ENCODE results near the gene HTT.

HTT gene

DNA sequence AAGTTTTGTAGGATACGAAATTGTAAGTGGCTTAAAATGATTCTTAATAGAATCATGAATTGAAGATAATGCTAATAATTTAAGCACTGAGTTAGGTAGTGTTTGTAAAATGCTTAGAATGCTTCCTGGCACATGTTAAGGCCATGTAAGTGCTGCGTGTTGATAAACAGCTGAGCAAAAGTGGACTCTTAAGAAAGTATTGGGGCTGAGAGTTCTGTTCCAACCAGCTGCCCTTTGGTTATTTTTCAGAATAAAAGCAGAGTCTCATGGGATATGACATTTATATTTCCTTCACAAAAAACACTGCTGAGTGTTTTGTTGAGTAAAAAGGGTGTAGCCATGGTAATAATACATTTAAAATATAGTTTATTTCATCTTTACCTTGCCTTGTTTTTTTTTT lies 42.5 kb downstream of the HTT start:
- Histone ChIP-seq H3K79me2 (ENCODE audit: insufficient read depth, low read length) (no peaks in the 10 kb centered on the region), H3K9ac (ENCODE audit: low read depth, low read length, poor library complexity, severe bottlenecking) (no peak overlapping the region), H3K9me3 (ENCODE audit: insufficient read depth, low read depth, low read length) (no peaks in the 10 kb centered on the region), H3K4me2 (ENCODE audit: low read depth, low read length, poor library complexity, severe bottlenecking) (no peak overlapping the region), H3K9me2 (replicated peaks; ENCODE audit: low read depth, low read length) (no peaks in the 10 kb centered on the region), H4K20me1 (ENCODE audit: insufficient read depth, low read length, poor library complexity, severe bottlenecking) (no peaks in the 10 kb centered on the region), H3F3A (ENCODE audit: low read depth) (peaks cover 4% of the 10 kb centered on the region; the same call in 1 of the 2 replicates), H3K36me3 (ENCODE audit: insufficient read depth, low read length) (peaks cover 85% of the 10 kb centered on the region; the same call in 1 of the 2 replicates), H3K4me1 (ENCODE audit: insufficient read depth, low read length, poor library complexity, severe bottlenecking) (peaks cover 9% of the 10 kb centered on the region), H3K4me3 (ENCODE audit: low read length, poor library complexity, severe bottlenecking) (no peak overlapping the region), H2AFZ (ENCODE audit: low read length) (no peak overlapping the region), H3K27me3 (ENCODE audit: insufficient read depth, low read length, poor library complexity, severe bottlenecking) (no peaks in the 10 kb centered on the region)
- TF ChIP-seq EZH2phosphoT487 (IDR thresholded peaks at IDR 0.05; ENCODE audit: borderline replicate concordance) (no peak), CTCF (conservative IDR thresholded peaks at IDR 0.05; ENCODE audit: low read length) (no peak)

DNA sequence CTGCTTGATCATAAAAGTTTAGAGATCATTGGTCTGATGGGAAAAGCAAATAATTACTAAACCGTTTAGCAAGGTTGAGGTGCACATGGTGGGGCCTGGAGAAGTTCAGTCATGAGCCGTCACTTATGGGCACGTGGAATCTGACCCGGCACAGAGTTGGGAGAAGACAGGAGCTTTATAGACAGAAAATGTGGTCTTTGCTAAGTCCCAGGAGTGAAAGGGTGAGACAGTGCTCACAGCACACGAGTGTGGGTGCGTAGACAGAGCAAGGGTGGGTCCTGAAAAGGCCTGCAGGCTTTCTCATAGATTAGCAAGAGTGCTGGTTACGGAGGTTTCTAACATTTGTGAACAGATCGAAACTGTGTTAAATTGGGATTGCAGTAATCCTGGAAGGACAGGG lies 43.8 kb downstream of the HTT start:
- Histone ChIP-seq H2AFZ (ENCODE audit: low read length) (no peak overlapping the region), H3K4me3 (ENCODE audit: low read length, poor library complexity, severe bottlenecking) (no peak overlapping the region), H3K9me2 (replicated peaks; ENCODE audit: low read depth, low read length) (no peaks in the 10 kb centered on the region), H3K36me3 (ENCODE audit: insufficient read depth, low read length) (peaks cover 82% of the 10 kb centered on the region; the same call in 1 of the 2 replicates), H3F3A (ENCODE audit: low read depth) (peaks cover 12% of the 10 kb centered on the region; the same call in 1 of the 2 replicates), H3K27me3 (ENCODE audit: insufficient read depth, low read length, poor library complexity, severe bottlenecking) (no peaks in the 10 kb centered on the region), H3K4me1 (ENCODE audit: insufficient read depth, low read length, poor library complexity, severe bottlenecking) (peaks cover 22% of the 10 kb centered on the region), H3K79me2 (ENCODE audit: insufficient read depth, low read length) (no peaks in the 10 kb centered on the region), H4K20me1 (ENCODE audit: insufficient read depth, low read length, poor library complexity, severe bottlenecking) (no peaks in the 10 kb centered on the region), H3K4me2 (ENCODE audit: low read depth, low read length, poor library complexity, severe bottlenecking) (no peak overlapping the region), H3K9ac (ENCODE audit: low read depth, low read length, poor library complexity, severe bottlenecking) (no peak overlapping the region), H3K9me3 (ENCODE audit: insufficient read depth, low read depth, low read length) (no peaks in the 10 kb centered on the region)
- TF ChIP-seq EZH2phosphoT487 (IDR thresholded peaks at IDR 0.05; ENCODE audit: borderline replicate concordance) (no peak), CTCF (conservative IDR thresholded peaks at IDR 0.05; ENCODE audit: low read length) (no peak)

GRCh38 chr4:3119464-3119863 lies 45.0 kb downstream of the HTT start:
- Histone ChIP-seq H3F3A (ENCODE audit: low read depth) (peaks cover 12% of the 10 kb centered on the region; the same call in 1 of the 2 replicates), H4K20me1 (ENCODE audit: insufficient read depth, low read length, poor library complexity, severe bottlenecking) (no peaks in the 10 kb centered on the region), H3K36me3 (ENCODE audit: insufficient read depth, low read length) (peaks cover 77% of the 10 kb centered on the region; the same call in 1 of the 2 replicates), H3K4me1 (ENCODE audit: insufficient read depth, low read length, poor library complexity, severe bottlenecking) (peaks cover 25% of the 10 kb centered on the region), H3K4me2 (ENCODE audit: low read depth, low read length, poor library complexity, severe bottlenecking) (no peak overlapping the region), H3K4me3 (ENCODE audit: low read length, poor library complexity, severe bottlenecking) (no peak overlapping the region), H3K9ac (ENCODE audit: low read depth, low read length, poor library complexity, severe bottlenecking) (no peak overlapping the region), H2AFZ (ENCODE audit: low read length) (no peak overlapping the region), H3K9me2 (replicated peaks; ENCODE audit: low read depth, low read length) (no peaks in the 10 kb centered on the region), H3K27me3 (ENCODE audit: insufficient read depth, low read length, poor library complexity, severe bottlenecking) (no peaks in the 10 kb centered on the region), H3K9me3 (ENCODE audit: insufficient read depth, low read depth, low read length) (no peaks in the 10 kb centered on the region), H3K79me2 (ENCODE audit: insufficient read depth, low read length) (no peaks in the 10 kb centered on the region)
- TF ChIP-seq CTCF (conservative IDR thresholded peaks at IDR 0.05; ENCODE audit: low read length) (no peak), EZH2phosphoT487 (IDR thresholded peaks at IDR 0.05; ENCODE audit: borderline replicate concordance) (no peak)

Data from Loucy (cell line).